ENCODE results near the gene ZNF14. TPM values are rescaled to one million over a fixed set of nuclear protein-coding genes. Genes with fewer than 3 reads are reported as not detected.

ZNF14 gene
- total and polyA plus RNA-seq, 9 of the 15 experiments (the other 6 are each of a cell fraction or from before 2014, with no cell fraction given): 1.9 to 7.0 (median 4.0) TPM

DNA sequence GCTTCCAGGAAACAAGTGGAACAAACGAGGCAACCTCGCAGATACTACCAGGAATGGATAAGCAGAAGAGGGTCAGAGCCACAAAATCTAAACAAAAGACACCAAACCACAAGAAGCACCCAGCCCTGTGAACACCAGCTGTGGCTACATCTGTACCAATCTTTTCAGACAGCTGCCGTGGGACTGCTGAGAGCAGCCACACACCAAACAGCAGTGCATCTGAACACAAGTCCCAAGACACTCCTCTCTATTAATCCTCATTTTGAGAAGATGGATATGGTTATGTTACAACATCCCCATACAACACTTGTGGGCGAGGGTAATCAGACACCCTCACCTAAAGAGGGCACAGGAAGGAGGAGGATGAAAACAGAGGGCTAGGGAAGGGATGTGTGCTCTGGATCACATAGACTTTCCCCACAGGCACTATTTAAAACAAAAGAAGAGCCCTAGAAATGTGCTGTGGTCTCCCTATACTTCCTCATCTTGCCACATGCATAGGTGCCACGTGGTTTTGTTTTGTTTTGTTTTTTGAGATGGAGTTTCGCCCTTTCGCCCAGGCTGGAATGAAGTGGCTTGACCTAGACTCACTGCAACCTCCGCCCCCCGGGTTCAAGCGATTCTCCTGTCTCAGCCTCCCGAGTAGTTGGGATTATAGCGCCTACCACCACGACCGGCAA lies 41.6 kb upstream of the ZNF14 start:
- intact Hi-C loops (cut with micrococcal nuclease): no loop called here
- H3K4me3 ChIP-seq: no peak overlapping the region
- peaks cover 15% of the 10 kb centered on the region for H3K79me2 ChIP-seq (ENCODE audit: control insufficient read depth, insufficient read depth, low read length)
- no peak for FAIRE-seq
- no peak overlapping the region for H3K27ac ChIP-seq (ENCODE audit: extremely low read depth, low read depth, low read length)
- TF ChIP-seq, protein P1, sequence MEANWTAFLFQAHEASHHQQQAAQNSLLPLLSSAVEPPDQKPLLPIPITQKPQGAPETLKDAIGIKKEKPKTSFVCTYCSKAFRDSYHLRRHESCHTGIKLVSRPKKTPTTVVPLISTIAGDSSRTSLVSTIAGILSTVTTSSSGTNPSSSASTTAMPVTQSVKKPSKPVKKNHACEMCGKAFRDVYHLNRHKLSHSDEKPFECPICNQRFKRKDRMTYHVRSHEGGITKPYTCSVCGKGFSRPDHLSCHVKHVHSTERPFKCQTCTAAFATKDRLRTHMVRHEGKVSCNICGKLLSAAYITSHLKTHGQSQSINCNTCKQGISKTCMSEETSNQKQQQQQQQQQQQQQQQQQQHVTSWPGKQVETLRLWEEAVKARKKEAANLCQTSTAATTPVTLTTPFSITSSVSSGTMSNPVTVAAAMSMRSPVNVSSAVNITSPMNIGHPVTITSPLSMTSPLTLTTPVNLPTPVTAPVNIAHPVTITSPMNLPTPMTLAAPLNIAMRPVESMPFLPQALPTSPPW (CRISPR knock-in tag; IDR thresholded peaks at IDR 0.05): no peak
- TF ChIP-seq SMAD4 (CRISPR knock-in tag; conservative IDR thresholded peaks at IDR 0.05) (no peak), CBX8 (IDR thresholded peaks at IDR 0.05; ENCODE audit: borderline replicate concordance, extremely low read depth, low read depth, low read length, poor library complexity, severe bottlenecking) (no peak), E4F1 (CRISPR knock-in tag; IDR thresholded peaks at IDR 0.05; ENCODE audit: borderline replicate concordance) (no peak), YY1 (IDR thresholded peaks at IDR 0.05; ENCODE audit: borderline replicate concordance in 1 of 3, control insufficient read depth in 1 of 3, extremely low read depth in 1 of 3, insufficient read depth in 3 of 3, insufficient read length in 1 of 3, insufficient replicate concordance in 2 of 3, low read depth in 1 of 3, low read length in 2 of 3) (no peak), NFXL1 (CRISPR knock-in tag; IDR thresholded peaks at IDR 0.05) (no peak), ZBTB33 (CRISPR knock-in tag; IDR thresholded peaks at IDR 0.05) (no peak), CREBBP (IDR thresholded peaks at IDR 0.05; ENCODE audit: low read depth, low read length) (no peak), LEF1 (IDR thresholded peaks at IDR 0.05) (no peak)
- TF ChIP-seq, protein P2, sequence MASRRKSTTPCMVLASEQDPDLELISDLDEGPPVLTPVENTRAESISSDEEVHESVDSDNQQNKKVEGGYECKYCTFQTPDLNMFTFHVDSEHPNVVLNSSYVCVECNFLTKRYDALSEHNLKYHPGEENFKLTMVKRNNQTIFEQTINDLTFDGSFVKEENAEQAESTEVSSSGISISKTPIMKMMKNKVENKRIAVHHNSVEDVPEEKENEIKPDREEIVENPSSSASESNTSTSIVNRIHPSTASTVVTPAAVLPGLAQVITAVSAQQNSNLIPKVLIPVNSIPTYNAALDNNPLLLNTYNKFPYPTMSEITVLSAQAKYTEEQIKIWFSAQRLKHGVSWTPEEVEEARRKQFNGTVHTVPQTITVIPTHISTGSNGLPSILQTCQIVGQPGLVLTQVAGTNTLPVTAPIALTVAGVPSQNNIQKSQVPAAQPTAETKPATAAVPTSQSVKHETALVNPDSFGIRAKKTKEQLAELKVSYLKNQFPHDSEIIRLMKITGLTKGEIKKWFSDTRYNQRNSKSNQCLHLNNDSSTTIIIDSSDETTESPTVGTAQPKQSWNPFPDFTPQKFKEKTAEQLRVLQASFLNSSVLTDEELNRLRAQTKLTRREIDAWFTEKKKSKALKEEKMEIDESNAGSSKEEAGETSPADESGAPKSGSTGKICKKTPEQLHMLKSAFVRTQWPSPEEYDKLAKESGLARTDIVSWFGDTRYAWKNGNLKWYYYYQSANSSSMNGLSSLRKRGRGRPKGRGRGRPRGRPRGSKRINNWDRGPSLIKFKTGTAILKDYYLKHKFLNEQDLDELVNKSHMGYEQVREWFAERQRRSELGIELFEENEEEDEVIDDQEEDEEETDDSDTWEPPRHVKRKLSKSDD (conservative IDR thresholded peaks at IDR 0.05; ENCODE audit: low read length): no peak
- in situ Hi-C loops (cut with MboI): no loop called here
- H3K4me1 ChIP-seq (replicated peaks in 1 of 2; ENCODE audit: control insufficient read depth in 2 of 2, insufficient read depth in 2 of 2, low read length in 2 of 2): no peaks in the 10 kb centered on the region; a peak in 1 of 5 replicates
- no peak overlapping the region for H3K4me2 ChIP-seq (ENCODE audit: insufficient read depth, low read length)
- H3K36me3 ChIP-seq (ENCODE audit: control insufficient read depth, insufficient read depth, low read length): no peaks in the 10 kb centered on the region
- H3K27me3 ChIP-seq (ENCODE audit: control insufficient read depth in 2 of 2, insufficient read depth in 2 of 2, low read length in 2 of 2): no peaks in the 10 kb centered on the region
- 50% methylated on average over 11 of the region's 14 CpGs for WGBS (ENCODE audit: insufficient coverage, low coverage, missing lambda C conversion rate)
- H2AFZ ChIP-seq (ENCODE audit: low read depth, low read length): no peak overlapping the region
- H4K20me1 ChIP-seq (replicated peaks; ENCODE audit: control insufficient read depth, insufficient read depth, low read length): no peaks in the 10 kb centered on the region
- DNase-seq (ENCODE audit: extremely low read depth in 1 of 4, low spot score in 3 of 4): no peak
- H3K9me1 ChIP-seq (ENCODE audit: control insufficient read depth, insufficient read depth, low read length): no peaks in the 10 kb centered on the region
- POLR2A ChIA-PET: no interaction called here
- BruUV-seq (replicated peaks): no TSS peak
- H3K9ac ChIP-seq (ENCODE audit: insufficient read depth in 1 of 2, low read depth in 2 of 2, low read length in 2 of 2): no peak overlapping the region
- ATAC-seq: no peak
- CTCF ChIA-PET (ENCODE audit: low intra/inter-chr PET ratio): no interaction called here
- no peaks in the 10 kb centered on the region for H3K9me3 ChIP-seq (replicated peaks; ENCODE audit: control insufficient read depth, insufficient read depth, low read depth, low read length)

All from K562 (cell line).